GM12891 (cell line): ENCODE measurements around the gene NDUFAF8.

Experiments used
- POLR2AphosphoS5 ChIP-seq: IDR thresholded peaks from 2 replicates; pipeline ENCODE4 v1.6.1; 2011; ENCODE audit warnings: low read depth, low read length, control low read depth
- TAF1 ChIP-seq: IDR thresholded peaks from 2 replicates; pipeline ENCODE4 v1.6.1; 2011; ENCODE audit warnings: low read depth, low read length, control low read depth

DNA sequence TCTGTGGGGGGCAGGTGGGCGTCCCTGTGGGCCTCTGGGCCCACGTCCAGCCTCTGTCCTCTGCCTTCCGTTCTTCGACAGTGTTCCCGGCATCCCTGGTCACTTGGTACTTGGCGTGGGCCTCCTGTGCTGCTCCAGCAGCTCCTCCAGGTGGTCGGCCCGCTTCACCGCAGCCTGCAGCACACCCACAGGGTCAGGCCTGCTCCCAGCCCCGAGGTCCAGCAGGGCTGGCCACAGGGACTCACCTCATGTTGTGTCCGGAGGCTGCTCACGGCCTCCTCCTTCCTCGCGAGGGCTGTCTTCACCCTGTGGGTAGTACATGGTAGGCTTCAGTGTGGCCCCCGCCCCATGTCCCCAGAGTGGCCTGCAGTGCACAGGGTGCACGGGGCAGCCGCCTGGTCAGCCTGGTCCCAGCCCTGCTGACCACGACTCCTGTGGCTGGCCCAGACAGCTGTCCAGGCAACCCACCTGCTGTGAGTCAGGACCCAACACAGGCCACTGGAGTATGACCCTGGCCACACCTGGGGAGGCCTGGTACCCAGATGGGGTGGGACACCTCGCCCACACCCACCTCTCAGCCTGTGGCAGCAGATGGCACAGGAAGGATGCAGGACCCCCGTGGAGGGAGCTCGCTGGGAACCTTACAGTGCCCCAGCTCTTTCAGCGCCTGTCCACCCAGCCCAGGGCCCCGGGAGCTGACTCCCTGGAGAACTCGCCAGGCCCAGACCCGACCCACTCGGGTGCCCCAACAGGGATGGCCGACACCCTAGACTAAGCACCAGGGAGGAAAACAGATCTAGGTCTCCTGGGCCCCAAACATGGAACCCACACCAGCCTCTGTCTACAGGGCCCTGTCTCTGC, 49.2 kb upstream of the NDUFAF8 start:
- TF ChIP-seq POLR2AphosphoS5 (no peak), TAF1 (no peak)
